HepG2 (cell line): ENCODE measurements around the gene SEPTIN11. TPM values are rescaled to one million over a fixed set of nuclear protein-coding genes. Genes with fewer than 3 reads are reported as not detected.

ENCODE experiments used
- AKNA ChIP-seq: sonication (generic); formaldehyde crosslinking; IDR thresholded peaks from 2 replicates; pipeline ENCODE4 v1.4.0; 2020; ENCODE audit warnings: missing genetic modification reagents, borderline replicate concordance
- MEF2D ChIP-seq: sonication (generic); formaldehyde crosslinking; IDR thresholded peaks from 2 replicates; pipeline ENCODE4 v1.5.1; 2020; ENCODE audit warnings: mild to moderate bottlenecking, missing genetic modification reagents
- TSC22D2 ChIP-seq: sonication (generic); formaldehyde crosslinking; IDR thresholded peaks from 2 replicates; pipeline ENCODE4 v1.5.1; 2020; ENCODE audit warnings: missing genetic modification reagents, mild to moderate bottlenecking, borderline replicate concordance
- ZBTB10 ChIP-seq: sonication (generic); formaldehyde crosslinking; IDR thresholded peaks from 2 replicates; pipeline ENCODE4 v1.4.0; 2020; ENCODE audit warnings: missing genetic modification reagents, borderline replicate concordance
- ZNF563 ChIP-seq: sonication (generic); formaldehyde crosslinking; IDR thresholded peaks from 2 replicates; pipeline ENCODE4 v1.8.0; 2022; ENCODE audit warnings: mild to moderate bottlenecking, moderate library complexity, missing genetic modification reagents
- polyA plus RNA-seq, 8 experiments: library from polyadenylated mRNA; depleted of rRNA in 3 of 8; stranded (reverse) in 7 of 8; unstranded in 1 of 8; fragments of >200 nt; fragmentation: Illumina TruSeq in 4 of 8; extraction: Trizol in 4 of 8; gene quantifications; 2 replicates each; pipeline versions ENCODE4 v1.2.1 to v1.2.3, GENCODE V29; 2011 to 2016; ENCODE audit warnings: low read depth in 4 of 8, missing spikeins in 1 of 8, mixed read lengths in 1 of 8; ENCODE audit not compliant: insufficient read depth in 1 of 8
- total RNA-seq, 5 experiments: library from RNA; depleted of rRNA; stranded (reverse); fragments of >200 nt; fragmentation: Illumina TruSeq; extraction: Trizol; gene quantifications; 2 replicates each; pipeline ENCODE4 v1.2.3, GENCODE V29; 2016; ENCODE audit warnings: low read depth in 1 of 5
- TF ChIP-seq, protein P1 (sequence below): sonication (generic); formaldehyde crosslinking; IDR thresholded peaks from 2 replicates; pipeline ENCODE4 v1.5.0; 2020; ENCODE audit warnings: mild to moderate bottlenecking, missing genetic modification reagents, borderline replicate concordance

SEPTIN11 gene
- total and polyA plus RNA-seq, 2 of the 13 experiments (the other 11 are each of a cell fraction or from before 2014, with no cell fraction given): 28.9 to 47.3 TPM

- TF ChIP-seq, protein P1, sequence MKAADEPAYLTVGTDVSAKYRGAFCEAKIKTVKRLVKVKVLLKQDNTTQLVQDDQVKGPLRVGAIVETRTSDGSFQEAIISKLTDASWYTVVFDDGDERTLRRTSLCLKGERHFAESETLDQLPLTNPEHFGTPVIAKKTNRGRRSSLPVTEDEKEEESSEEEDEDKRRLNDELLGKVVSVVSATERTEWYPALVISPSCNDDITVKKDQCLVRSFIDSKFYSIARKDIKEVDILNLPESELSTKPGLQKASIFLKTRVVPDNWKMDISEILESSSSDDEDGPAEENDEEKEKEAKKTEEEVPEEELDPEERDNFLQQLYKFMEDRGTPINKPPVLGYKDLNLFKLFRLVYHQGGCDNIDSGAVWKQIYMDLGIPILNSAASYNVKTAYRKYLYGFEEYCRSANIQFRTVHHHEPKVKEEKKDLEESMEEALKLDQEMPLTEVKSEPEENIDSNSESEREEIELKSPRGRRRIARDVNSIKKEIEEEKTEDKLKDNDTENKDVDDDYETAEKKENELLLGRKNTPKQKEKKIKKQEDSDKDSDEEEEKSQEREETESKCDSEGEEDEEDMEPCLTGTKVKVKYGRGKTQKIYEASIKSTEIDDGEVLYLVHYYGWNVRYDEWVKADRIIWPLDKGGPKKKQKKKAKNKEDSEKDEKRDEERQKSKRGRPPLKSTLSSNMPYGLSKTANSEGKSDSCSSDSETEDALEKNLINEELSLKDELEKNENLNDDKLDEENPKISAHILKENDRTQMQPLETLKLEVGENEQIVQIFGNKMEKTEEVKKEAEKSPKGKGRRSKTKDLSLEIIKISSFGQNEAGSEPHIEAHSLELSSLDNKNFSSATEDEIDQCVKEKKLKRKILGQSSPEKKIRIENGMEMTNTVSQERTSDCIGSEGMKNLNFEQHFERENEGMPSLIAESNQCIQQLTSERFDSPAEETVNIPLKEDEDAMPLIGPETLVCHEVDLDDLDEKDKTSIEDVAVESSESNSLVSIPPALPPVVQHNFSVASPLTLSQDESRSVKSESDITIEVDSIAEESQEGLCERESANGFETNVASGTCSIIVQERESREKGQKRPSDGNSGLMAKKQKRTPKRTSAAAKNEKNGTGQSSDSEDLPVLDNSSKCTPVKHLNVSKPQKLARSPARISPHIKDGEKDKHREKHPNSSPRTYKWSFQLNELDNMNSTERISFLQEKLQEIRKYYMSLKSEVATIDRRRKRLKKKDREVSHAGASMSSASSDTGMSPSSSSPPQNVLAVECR: peak; percentile 85
- TF ChIP-seq AKNA (CRISPR knock-in tag): no peak
- no peak for TF ChIP-seq ZBTB10
- TF ChIP-seq ZNF563 (CRISPR knock-in tag): peak; percentile 70
- no peak for TF ChIP-seq MEF2D (CRISPR knock-in tag)
- peak; percentile 66; the same call in 1 of the 2 replicates for TF ChIP-seq TSC22D2 (CRISPR knock-in tag)
Observed at GRCh38 chr4:76949276-76950051, at the start of gene SEPTIN11 (continued).
